IPS-NIHi7 (cell line): Measurements from ENCODE around the gene APOA5.
A peak's percentile ranks its signal among the peaks of the same experiment; 100 is the strongest.
"Not testable (repeated sequence)": the region's sequence is repeated elsewhere in the genome, so short reads cannot be mapped to it uniquely, and the experiment has no call there.

Experiments
- DNase-seq: peaks from one replicate; pipeline ENCODE4 v3.0.0; 2012; ENCODE audit warnings: mixed read lengths; ENCODE audit errors: extremely low spot score

APOA5 gene, protein sequence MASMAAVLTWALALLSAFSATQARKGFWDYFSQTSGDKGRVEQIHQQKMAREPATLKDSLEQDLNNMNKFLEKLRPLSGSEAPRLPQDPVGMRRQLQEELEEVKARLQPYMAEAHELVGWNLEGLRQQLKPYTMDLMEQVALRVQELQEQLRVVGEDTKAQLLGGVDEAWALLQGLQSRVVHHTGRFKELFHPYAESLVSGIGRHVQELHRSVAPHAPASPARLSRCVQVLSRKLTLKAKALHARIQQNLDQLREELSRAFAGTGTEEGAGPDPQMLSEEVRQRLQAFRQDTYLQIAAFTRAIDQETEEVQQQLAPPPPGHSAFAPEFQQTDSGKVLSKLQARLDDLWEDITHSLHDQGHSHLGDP

DNA sequence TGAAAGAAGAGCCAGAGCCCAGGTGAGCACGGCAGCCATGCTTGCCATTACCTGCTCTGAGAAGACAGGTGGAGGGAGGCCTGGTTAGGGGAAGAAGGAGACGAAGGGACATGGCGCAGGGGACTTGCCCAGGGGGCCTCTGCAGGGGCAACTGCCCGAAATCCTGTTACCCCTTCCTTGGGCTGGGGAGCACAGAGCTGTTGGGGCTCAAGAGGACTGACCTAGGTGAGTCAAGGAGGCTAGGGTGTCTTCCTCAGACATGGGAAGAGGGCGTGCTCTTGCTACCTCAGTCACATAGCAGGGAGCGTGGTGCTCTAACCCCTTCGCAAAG, at the start of gene APOA5:
TSS of gene APOA5 (minus strand) at position 67 of the 331 bp plus-strand sequence. CDS start at position 48, 19 bp downstream.
- DNase-seq = no peak

DNA sequence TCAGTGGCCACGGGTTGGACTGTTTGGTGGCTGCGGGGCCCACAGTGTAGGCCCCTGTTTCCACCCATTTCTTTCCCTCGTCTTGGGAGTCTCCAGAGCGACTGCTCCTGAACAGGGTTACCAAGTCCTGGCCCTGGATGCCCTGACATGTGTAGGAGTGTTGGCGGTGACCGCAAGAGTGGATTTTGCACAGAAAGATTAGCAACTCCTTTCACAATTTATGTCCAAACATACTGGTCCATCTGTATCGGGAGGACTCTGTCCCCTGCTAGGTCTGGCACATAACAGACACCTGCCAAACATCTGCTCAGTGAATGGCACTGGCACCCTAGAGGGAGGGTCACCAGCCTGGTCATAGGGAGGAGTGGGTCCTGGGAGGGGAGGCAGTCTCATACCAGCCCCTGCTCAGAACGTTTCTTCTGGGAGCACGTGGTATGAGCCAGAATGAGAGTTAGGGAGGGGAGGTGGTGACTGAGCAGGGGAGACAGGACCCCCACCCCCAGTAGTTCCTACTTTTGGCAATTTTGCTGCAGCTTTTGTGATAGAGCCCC, 49.1 kb upstream of the APOA5 start:
- no peak for DNase-seq

DNA sequence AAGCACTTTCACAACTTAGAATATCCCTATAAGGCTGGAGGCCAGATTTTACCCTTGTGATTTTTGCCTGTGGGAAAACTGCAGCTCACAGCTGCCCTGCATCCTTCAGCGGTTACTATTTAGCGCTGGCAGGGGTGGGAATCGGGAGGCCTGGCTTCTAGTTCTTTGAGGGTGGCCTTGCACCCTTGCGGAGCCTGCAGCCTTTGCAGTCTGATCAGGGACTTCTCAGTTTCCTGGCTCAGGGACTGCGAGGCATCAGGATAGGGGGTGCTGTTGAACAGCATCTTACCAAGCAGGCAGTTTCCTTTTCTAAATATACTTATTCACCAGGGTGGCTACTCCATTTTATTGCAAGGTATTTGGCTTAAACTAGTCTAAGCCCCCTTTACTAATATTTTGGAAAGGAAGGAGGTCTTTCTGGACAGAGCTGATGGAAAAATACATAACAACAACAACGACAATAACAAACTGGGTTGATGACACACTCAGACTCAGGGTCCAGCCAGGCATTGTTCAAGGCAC, 48.6 kb upstream of the APOA5 start:
- DNase-seq = peak; percentile 58

DNA sequence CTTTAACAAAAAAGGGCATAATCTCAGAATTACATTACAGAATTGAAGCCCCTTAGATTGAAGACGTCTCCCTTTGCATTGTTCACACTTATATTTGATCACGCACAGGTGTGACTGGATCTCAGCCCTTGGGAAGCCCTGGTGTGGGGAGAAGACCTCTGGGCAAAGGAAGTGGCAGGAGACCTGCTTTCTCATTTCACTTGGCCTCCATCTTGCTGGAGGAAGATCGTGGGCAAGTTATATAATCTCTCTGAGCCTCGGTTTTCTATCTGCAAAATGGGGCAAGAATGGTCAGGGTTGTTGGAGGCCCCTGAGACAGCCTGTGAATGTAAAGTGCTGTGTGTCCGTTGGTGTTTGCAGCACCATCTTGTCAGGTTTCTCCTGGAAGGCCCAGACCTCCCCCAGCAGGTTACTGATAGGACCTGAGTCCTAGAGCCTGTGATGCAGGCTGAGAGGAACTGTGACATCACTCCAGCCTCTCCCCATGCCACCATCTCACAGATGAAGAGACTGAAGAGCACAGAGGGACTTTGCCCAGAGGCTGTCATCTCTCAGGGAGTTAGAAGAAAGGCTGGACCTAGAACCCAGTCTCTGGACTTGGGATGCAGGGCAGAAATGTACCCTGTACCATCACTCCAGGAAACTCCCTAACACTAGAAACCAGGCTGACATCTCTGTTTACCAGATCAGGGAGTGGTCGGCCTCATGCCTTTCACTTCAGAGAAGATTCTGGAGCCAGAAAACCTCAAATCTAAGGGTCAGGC, 46.8 kb upstream of the APOA5 start:
- DNase-seq = no peak

DNA sequence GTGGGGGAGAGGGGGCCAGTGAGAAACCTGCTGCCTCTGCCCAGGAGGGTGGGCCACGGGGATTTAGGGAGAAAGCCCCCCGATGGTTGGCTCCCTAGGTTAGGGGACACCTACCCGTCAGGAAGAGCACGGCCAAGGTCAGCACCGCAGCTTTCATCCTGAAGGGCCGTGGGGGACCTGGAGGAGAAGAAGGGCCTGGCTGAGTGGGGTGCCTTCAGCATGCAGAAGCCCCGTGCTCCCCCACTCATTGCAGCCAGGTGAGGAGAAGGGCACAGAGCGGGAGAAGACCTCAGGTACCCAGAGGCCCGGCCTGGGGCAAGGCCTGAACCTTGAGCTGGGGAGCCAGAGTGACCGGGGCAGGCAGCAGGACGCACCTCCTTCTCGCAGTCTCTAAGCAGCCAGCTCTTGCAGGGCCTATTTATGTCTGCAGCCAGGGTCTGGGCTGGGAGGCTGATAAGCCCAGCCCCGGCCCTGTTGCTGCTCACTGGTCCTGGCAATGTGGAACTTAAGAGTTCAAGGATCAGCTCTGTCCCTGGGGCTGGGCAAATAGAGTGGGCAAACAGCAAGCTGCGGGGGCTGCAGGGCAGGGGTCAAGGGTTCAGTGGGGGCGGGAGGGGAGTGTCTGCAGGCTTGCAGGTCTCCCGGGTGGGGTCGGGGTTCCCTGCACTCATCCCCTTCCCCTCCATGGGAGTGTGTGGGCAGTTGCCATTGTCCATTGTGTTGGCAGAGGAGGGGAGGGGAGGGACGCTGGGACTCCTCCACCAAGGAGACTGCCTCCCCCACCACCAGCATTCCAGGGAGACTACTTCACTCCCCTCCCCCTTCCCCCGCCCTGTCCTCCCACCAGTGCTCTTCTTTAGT, 45.8 kb upstream of the APOA5 start, which contains the start of gene APOA1:
TSS of gene APOA1 (minus strand) at position 392 of the 861 bp plus-strand sequence. CDS start at position 157, 235 bp downstream.
- DNase-seq = peak; percentile 68

DNA sequence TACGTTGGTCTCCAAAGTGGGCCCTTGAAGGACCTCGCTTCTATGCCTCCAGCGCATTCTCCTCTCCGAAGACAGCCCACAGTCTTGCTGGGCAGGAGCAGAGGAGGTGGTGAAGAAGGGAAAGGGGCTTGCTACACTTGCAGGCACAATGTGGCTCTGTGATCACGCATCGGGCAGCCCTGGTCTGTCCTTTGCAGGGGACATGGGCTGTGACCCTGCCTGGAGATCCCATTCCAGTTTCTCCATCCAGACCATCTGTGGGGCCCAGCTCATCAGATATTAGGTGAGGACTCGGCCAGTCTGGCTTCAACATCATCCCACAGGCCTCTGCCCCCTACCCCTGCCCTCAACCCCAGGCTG, 44.9 kb upstream of the APOA5 start:
- DNase-seq = no peak

DNA sequence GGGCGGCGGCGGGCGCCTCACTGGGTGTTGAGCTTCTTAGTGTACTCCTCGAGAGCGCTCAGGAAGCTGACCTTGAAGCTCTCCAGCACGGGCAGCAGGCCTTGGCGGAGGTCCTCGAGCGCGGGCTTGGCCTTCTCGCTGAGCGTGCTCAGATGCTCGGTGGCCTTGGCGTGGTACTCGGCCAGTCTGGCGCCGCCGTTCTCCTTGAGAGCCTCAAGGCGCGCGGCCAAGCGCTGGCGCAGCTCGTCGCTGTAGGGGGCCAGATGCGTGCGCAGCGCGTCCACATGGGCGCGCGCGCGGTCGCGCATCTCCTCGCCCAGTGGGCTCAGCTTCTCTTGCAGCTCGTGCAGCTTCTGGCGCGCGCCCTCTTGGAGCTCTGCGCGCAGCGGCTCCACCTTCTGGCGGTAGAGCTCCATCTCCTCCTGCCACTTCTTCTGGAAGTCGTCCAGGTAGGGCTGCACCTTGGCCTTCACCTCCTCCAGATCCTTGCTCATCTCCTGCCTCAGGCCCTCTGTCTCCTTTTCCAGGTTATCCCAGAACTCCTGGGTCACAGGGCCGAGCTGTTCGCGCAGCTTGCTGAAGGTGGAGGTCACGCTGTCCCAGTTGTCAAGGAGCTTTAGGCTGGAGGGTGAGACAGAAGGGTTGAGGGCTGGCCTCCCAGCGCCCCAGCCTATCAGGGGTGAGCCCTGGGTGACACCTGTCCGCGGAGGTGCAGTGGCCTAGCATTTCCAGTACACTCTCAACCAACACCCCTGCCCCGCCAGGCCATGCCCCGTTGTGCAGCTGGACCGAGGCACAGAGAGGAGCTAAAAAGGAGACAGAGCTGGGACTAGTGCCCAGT, 44.3 kb upstream of the APOA5 start:
- peak; percentile 92 for DNase-seq

DNA sequence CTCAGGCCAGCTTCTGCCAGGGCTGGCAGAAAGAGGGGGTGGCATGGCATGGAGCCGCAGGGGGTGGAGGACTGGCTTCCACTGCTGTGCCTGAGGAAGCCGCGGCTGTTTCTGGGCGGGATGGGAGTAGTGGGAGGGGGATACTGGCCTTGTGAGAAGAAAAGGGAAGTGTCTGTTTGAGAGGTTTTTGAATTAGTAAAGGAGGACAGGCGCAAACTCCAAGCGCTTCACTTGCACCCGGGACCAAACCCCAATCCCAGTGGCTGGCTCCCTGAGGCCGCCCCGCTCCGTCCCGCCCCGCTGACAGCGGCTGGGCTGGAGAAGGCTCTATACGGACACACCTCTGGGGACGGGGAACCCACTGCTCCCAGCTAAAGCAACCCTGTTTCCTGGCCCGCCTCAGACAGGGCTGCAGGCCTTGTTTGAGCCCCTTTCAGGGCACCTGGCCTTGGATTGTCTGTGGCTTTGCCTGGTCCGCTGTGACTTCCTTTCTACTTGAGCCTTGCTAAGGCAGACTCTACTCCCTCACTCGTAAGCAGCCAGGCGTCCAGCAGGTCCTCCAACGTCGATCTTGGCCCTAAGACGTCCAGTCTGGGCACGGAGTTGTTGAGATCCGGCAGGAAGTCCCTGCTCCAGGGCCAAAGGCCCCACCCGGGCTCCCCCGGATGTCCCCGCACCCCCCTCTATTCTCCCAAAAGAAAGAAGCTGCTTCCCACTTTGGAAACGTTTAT, 43.5 kb upstream of the APOA5 start:
- DNase-seq = no peak

DNA sequence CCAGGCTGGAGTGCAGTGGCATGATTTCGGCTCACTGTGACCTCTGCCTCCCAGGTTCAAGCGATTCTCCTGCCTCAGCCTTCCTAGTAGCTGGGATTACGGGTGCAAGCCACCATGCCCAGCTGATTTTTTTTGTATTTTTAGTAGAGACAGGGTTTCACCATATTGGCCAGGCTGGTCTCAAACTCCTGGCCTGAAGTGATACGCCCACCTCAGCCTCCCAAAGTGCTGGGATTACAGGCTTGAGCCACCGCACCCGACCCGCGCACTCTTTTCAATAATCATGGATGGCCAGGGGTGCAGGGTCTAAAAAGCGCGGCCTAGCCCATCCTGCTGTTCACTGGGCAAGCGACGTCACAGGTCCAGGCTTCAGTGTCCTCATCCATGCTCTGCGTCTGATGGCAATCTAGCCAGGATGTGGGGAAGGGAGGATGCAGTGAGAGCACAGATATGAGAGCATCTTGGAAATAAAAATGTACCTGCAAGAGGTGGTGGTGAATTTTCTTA, 42.9 kb upstream of the APOA5 start:
- DNase-seq = not testable (repeated sequence)

DNA sequence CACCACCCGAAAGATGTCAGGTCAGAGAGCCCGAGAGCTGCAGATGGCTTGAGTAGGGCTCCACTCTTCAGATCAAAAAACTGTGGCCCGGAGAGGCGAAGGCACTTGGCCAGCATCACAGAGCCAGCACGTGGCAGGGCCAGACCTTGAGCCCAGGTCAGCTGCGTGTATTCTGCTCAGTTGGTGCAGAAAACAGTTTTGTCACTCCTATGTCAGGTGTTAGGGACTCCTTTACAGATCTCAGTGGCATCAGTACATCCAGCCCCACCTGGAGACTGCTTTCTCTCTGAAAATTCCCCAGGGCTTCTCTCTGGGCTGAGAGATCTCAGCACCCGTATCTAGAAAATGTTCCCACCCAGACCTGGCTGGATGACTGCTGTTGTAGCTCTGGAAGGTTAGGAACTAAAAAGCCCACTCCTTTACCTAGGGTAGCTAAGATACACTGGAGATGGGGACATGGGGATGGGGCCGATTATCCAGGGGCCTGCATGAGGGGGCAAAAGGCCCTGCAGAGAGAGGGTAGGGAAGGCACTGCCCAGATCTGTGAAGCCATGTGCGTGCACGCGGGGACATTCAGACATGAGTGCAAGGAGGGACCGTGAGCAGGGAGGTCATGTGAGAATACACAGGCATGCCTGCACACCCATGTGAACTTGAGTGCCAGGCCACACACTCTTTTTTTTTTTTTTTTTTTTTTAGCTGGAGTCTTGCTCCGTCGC, 42.3 kb upstream of the APOA5 start:
- DNase-seq = no peak

DNA sequence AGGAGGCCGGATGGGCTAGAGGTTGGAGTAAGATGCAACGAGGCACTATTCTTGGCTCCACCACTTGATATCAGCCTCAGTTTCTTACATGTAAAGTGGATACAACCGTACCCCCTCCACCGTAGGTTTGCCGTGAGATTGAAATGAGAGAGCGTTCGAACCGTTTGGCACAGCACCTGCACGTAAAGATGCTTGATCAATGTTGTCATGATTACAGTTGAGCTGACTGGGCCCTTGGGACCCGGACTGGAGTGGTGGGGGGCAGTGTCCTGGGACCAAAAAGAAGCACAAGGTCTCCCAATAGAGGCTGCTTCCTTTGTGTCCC, 41.8 kb upstream of the APOA5 start:
- no peak for DNase-seq

DNA sequence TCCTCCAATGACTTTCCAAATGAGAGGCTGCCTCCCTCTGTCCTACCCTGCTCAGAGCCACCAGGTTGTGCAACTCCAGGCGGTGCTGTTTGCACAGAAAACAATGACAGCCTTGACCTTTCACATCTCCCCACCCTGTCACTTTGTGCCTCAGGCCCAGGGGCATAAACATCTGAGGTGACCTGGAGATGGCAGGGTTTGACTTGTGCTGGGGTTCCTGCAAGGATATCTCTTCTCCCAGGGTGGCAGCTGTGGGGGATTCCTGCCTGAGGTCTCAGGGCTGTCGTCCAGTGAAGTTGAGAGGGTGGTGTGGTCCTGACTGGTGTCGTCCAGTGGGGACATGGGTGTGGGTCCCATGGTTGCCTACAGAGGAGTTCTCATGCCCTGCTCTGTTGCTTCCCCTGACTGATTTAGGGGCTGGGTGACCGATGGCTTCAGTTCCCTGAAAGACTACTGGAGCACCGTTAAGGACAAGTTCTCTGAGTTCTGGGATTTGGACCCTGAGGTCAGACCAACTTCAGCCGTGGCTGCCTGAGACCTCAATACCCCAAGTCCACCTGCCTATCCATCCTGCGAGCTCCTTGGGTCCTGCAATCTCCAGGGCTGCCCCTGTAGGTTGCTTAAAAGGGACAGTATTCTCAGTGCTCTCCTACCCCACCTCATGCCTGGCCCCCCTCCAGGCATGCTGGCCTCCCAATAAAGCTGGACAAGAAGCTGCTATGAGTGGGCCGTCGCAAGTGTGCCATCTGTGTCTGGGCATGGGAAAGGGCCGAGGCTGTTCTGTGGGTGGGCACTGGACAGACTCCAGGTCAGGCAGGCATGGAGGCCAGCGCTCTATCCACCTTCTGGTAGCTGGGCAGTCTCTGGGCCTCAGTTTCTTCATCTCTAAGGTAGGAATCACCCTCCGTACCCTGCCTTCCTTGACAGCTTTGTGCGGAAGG, 40.9 kb upstream of the APOA5 start:
- no peak for DNase-seq

DNA sequence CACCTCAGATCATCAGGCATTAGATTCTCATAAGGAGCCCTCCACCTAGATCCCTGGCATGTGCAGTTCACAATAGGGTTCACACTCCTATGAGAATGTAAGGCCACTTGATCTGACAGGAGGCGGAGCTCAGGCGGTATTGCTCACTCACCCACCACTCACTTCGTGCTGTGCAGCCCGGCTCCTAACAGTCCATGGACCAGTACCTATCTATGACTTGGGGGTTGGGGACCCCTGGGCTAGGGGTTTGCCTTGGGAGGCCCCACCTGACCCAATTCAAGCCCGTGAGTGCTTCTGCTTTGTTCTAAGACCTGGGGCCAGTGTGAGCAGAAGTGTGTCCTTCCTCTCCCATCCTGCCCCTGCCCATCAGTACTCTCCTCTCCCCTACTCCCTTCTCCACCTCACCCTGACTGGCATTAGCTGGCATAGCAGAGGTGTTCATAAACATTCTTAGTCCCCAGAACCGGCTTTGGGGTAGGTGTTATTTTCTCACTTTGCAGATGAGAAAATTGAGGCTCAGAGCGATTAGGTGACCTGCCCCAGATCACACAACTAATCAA, 40.2 kb upstream of the APOA5 start:
- no peak for DNase-seq

DNA sequence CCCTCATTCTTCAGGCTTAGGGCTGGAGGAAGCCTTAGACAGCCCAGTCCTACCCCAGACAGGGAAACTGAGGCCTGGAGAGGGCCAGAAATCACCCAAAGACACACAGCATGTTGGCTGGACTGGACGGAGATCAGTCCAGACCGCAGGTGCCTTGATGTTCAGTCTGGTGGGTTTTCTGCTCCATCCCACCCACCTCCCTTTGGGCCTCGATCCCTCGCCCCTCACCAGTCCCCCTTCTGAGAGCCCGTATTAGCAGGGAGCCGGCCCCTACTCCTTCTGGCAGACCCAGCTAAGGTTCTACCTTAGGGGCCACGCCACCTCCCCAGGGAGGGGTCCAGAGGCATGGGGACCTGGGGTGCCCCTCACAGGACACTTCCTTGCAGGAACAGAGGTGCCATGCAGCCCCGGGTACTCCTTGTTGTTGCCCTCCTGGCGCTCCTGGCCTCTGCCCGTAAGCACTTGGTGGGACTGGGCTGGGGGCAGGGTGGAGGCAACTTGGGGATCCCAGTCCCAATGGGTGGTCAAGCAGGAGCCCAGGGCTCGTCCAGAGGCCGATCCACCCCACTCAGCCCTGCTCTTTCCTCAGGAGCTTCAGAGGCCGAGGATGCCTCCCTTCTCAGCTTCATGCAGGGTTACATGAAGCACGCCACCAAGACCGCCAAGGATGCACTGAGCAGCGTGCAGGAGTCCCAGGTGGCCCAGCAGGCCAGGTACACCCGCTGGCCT, 38.7 kb upstream of the APOA5 start:
- DNase-seq = no peak

DNA sequence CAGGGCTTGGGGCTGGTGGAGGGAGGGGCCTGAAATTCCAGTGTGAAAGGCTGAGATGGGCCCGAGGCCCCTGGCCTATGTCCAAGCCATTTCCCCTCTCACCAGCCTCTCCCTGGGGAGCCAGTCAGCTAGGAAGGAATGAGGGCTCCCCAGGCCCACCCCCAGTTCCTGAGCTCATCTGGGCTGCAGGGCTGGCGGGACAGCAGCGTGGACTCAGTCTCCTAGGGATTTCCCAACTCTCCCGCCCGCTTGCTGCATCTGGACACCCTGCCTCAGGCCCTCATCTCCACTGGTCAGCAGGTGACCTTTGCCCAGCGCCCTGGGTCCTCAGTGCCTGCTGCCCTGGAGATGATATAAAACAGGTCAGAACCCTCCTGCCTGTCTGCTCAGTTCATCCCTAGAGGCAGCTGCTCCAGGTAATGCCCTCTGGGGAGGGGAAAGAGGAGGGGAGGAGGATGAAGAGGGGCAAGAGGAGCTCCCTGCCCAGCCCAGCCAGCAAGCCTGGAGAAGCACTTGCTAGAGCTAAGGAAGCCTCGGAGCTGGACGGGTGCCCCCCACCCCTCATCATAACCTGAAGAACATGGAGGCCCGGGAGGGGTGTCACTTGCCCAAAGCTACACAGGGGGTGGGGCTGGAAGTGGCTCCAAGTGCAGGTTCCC, 38.0 kb upstream of the APOA5 start, which contains the start of gene APOC3:
TSS of gene APOC3 (plus strand) at position 383 of the 659 bp plus-strand sequence. CDS start 676 bp downstream, outside the sequence.
- DNase-seq = no peak
